Stimulated activated CD4-positive, alpha-beta T cell treated with anti-CD3 and anti-CD28 coated beads, Interleukin-1b, Interleukin-23, amount 100 ng/mL, for 48 hours (primary cell): ENCODE data around the gene ESYT1.
"Not testable (repeated sequence)": the region's sequence is repeated elsewhere in the genome, so short reads cannot be mapped to it uniquely, and the experiment has no call there.

Experiments used
- DNase-seq: peaks from one replicate; pipeline ENCODE4 v3.0.0-alpha.2; 2020

Gene ESYT1

DNA sequence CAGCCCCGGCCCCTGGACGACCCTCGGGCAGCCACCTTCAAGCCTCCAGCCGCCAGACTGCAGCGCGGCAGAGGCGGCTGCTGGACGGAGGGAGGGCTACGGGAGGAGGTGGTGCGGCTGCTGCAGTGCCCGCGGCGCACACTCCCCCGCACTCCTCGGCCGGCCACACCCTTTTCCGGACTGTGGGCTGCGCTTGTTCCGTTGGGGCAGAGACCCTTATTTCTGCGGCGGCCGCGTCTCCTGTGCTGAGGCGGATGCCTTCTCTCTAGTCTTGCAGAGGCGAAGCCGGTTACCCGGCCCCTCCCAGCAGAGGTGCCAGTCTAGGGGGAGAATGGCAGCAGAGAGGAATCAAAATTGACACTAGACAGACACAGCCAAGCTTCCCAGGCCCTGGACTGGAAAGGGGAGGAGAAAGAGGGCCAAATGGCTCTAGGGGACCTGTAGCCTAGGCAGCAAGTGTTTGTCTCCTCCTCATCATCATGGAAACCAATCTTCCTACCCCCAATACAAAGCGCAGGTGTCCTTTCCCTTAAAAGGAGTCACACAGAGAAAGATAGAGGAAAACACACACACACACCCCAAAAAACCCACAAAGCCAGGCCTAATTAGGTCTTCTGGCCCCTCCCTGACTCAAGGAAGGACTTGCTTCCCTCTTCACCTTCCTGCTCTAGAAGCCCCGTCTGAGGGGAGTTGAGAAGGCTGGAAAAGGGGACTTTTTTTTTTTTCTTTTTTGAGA, 1.3 kb downstream of the ESYT1 start:
- peak; percentile 54 for DNase-seq

DNA sequence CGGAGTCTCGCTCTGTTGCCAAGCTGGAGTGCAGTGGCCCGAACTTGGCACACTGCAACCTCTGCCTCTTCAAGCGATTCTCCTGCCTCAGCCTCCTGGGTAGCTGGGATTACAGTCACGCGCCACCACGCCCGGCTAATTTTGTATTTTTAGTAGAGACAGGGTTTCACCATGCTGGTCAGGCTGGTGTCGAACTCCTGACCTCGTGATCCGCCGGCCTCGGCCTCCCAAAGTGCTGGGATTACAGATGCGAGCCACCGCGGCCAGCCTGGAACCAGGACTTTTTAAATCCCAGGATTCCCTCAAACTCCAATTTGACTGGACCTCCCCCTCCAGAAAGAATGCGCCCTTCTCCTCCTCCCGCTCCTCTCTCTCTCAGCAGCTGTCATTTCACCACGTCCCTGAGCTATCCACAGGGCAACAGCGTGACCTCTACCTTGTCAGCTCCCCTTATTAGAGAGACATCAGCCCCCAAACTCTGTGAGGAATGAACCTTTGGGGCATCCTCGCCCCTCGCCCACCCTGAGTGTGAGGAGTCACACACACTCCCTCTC, 2.0 kb downstream of the ESYT1 start:
- no peak for DNase-seq

DNA sequence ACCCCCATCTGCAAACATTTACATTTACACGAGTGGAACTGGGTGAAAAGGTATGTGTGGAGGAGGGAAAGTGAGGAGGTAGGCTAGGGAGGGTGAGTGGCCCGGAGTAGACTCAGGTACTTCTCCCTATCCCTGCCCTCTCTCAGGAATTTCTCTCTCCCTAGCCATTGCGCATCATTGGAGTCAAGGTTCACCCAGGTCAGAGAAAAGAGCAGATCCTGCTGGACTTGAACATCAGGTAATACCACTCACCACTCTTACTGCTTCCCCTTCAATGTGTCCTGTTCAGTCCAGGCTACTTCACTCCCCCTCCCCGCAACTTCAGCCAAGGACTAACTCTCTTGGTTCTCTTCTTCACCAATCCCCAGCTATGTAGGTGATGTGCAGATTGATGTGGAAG, 2.8 kb downstream of the ESYT1 start:
- DNase-seq = no peak

DNA sequence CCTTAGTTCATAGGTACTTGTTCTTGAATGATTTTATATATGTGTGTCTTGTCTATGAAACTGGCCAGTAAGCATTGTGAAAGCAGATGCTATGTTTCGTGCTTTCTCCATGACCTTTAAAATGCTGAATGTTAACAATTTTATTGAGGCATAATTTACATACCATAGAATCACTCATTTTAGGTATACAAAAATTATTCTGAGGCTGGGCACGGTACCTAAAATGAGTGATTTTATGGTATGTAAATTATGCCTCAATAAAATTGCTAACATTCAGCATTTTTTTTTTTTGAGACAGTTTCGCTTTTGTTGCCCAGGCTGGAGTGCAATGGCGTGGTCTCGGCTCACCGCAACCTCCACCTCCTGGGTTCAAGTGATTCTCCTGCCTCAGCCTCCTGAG, 6.8 kb downstream of the ESYT1 start:
- DNase-seq = no peak

DNA sequence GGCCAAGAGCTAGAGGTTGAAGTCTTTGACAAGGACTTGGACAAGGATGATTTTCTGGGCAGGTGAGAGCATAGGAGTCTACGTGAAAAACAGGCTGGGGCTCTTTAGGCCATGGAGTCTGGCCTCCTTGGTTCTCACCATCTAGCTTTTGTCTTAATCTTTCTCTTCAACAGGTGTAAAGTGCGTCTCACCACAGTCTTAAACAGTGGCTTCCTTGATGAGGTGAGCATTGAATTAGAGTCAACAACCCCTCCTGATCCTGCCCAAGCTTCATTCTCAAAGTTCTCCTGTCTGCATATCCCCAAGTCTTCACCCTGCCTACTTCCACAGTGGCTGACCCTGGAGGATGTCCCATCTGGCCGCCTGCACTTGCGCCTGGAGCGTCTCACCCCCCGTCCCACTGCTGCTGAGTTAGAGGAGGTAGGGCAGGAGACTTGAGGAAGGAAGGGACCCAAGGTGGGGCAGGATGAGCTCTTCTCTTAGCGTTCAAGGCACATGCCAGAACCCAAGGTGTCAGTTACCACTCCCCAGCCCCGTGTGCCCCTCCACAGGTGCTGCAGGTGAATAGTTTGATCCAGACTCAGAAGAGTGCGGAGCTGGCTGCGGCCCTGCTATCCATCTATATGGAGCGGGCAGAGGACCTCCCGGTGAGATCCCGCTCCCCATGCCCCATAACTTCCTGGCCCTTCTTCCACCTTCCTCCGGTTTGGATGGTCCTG, 9.9 kb downstream of the ESYT1 start:
- DNase-seq = no peak

DNA sequence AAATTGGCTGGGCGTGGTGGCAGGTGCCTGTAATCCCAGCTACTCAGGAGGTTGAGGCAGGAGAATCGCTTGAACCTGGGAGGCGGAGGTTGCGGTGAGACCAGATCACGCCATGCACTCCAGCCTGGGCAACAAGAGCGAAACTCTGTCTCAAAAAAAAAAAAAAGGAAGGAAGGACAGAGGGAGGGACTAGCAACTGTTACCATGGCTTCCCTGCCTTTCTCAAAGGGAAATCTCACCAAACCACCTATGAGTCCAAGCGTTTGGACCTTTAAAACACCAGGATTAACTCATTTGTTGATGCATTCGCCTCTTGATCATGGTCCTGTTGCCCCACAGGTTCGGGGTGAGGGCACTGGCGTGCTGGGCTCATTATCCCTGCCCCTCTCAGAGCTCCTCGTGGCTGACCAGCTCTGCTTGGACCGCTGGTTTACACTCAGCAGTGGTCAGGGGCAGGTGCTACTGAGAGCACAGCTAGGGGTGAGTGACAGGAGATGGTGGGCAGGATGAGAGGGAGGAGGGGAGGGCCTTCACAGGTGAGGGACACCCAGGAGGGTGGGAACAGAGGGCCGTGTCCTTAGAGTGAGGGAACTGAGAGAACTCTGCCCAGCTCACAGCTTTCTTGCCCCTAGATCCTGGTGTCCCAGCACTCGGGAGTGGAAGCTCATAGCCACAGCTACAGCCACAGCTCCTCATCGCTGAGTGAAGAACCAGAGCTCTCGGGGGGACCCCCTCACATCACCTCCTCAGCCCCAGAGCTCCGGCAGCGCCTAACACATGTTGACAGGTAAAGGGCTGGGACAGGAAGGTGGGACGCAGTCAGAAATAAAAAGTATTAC, 14.1 kb downstream of the ESYT1 start:
- no peak for DNase-seq

DNA sequence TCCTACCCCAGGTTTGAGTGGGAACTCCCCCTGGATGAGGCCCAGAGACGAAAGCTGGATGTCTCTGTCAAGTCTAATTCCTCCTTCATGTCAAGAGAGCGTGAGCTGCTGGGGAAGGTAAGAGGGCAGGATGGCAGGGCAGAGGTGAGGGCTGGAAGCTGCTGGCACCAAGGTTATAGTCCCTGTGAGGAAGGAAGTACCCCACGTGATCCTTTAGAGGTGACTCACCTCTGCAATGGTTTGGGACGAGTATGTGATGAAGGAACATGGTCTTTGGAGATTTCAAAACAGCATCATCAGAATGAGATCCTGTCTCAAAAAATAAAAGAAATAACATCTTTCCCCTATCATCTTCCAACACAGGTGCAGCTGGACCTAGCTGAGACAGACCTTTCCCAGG, 15.2 kb downstream of the ESYT1 start:
- DNase-seq = no peak

DNA sequence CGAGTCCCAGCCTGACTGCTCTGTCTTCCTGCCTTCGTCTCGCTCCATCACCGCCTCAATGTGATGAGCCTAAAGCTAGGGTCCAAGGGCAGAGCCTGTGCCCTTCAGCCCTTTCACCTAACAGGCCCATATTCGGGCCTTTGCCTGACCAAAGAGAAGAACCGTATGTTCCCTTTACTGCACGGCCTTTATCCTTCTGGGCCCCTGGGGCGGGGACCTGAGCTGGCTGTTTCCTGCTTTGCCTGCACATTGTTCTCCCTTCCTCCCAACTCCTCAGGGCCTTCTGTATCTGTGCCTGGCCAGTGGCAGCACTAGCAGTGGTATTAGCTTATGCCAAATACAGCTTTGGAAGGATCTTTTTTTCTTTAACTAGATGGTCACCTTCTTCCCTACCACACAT, 15.8 kb downstream of the ESYT1 start:
- no peak for DNase-seq

DNA sequence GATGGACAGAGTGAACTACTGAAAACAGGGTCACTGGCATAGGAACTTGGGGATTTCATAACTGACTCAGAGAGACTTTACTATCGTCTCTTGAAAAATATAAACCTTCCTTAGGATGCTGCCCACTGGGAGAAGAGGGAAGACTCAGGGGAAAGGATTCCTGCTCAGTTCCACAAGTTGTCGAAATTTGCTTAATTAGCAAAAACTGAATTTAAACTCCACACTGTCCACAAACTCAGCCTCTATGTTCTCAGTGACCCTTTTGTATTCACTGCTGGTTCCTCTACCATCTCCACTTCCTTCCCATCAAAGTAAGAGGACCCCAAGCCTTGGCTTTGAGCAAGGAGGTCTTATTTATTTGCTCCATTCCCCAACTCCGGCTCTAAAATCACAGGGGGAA, 17.1 kb downstream of the ESYT1 start:
- DNase-seq = no peak

DNA sequence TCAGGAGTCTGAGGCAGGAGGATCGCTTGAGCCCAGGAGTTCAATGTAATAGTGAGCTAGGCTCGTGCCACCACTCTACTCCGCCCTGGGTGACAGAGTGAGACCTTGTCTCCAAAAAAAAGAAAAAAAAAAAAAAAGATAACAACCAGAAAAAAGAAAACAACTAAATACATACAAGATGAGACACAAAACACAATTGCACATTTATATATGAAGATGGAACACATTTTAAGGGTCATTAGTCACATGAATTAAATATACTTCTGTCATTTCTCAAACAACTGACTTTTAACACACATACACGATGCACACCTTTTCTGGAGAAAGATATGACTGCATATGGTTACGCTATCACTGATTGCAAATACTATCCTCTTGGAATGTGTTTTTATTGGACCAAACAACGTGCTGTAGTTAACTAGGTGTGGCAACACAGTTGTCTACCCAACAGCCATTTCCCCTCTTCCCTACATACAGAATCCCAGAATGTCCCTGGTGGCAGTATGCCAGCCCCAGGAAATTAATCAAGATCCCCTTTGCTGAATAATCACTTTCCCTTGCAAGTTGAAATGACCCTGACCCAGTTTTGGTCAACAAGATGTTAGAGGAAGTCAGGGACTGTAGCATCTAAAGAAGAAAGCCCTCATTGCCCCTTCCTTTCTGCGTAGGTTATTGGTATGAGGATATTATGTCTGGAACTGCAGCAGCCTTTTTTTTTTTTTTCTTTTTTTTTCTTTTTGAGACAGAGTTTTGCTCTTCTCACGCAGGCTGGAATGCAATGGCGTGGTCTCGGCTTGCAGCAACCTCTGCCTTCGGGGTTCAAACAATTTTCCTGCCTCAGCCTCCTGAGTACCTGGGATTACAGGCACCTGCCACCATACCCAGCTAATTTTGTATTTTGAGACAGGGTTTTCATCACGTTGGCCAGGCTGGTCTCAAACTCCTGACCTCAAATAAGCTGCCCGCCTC, 18.7 kb downstream of the ESYT1 start:
- no peak for DNase-seq

DNA sequence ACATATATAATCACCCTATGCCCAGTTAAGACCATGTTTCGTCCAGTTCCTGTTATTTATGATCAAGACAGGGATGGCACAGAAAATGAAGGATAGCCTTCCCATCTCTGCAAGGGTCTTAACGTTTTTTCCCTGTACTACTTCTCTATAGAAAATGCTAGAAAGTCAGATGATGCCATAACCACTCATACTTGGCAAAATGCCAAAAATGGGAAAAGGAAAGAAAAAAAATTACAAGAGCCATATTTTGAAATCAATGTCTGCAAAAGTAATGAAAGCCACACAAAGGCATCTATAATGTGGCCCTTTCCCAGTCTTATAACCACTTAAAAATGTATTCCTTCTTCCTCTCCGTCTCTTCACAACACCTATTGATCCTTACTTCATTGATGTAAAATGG, 22.5 kb downstream of the ESYT1 start:
- DNase-seq = no peak

DNA sequence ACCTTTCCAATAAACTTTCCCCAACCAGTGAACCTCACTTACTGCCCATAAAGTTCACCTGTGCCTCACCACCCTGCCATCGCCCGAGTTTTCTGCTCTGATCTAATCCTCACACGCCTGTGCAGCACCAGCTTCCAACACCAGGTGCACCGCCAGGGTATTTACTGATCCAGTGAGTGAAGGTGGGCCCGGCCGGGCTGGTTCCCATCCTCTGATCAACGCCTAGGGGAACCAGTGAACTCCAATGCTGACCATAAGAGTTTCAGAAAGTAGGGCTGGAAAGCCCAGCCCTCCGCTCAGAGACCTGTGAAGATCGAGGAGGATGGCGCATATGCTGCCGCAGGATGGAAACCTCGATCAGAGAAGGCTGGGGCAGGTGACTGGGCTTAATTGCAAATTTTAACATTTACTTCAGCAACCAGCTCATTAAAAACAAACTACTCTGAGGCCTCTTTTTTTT, 23.6 kb downstream of the ESYT1 start:
- DNase-seq = peak; percentile 79

DNA sequence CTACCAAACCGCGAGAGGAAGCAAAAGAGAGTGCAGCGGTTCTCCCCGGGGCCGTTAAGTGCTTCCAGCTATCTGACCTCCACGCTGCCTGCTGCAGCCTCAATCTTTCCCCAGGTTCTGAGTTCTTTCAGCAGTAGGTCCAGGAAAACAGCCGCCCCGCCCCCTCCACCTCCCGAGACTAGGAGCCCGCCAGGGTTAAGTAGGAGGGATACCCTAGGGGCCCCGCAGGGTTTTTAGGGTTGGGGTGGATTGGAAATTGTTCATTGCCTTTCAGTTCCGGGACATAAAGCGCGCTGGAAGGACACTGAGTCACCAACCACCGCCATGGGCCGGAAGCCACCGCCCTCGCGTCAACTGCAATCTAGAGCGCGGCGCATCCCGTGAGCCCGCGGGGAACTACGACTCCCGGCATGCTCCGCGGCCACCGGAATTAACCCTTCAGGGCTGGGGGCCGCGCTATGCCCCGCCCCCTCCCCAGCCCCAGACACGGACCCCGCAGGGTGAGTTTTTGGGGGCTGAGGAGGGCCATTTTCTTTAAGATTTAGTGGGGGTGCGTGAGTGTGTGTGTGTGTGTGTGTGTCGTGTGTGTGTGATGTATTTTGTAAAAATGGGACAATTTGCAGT, 24.2 kb downstream of the ESYT1 start, which contains the start of gene MYL6B:
MYL6B (plus strand) TSS at position 456 of the 624 bp plus-strand sequence. CDS start 1,332 bp downstream, outside the sequence.
- peak; percentile 96 for DNase-seq

DNA sequence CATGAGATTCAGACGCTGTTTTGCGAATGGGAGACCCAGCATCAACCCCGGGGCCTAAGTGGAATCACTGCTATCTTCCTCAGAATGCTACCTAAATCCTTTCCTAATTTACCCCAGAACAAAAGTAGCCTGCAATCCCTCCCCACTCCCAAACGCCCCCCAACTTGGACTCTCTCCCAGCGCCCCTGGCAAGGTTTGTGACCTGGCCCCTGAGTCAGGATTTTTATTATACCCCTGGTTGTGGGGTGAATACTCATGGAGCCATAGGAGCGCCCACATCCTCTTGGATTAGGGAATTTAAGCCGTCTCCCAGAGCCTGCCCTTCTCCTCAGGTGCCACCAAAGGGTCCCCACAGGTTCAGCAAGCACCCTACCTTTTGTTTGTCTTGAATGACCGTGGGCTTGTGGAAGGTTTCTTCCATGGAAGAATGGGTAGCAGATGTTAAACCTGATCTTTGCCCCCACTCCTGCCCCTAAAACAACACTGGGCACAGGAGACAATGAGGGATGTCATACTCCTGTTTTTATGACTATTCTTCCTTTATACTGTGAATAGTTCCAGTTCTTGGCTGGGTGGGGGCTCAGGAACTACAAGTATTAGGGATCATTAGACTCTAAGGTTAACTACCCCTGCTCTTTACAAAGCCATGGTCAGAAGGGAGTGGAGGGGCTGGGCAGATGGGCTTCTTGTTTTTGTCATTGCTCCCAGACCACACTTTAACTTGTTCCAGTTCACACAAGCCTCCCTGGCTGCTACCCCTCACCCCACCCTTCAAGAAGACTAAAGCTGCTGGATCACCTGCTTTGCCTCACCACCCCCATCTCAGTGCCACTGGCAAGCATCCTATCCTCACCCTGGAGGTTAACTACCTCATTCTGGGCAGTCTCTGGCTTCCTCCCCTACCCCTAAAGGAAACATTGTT, 24.9 kb downstream of the ESYT1 start:
- no peak for DNase-seq

DNA sequence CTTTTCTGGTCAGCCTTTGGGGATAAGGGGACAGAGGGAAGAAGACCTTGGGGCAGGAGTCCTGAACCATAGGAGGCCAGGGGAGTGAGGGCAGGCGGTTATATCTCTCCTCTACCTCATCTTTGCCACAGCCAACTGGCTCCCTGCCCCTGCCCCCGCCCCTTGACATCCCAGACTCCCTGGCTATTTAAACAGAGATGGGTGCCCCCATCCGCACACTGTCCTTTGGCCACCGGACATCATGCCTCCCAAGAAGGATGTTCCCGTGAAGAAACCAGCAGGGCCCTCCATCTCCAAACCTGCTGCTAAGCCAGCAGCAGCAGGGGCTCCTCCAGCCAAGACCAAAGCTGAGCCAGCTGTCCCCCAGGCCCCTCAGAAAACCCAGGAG, 25.6 kb downstream of the ESYT1 start:
- no peak for DNase-seq

DNA sequence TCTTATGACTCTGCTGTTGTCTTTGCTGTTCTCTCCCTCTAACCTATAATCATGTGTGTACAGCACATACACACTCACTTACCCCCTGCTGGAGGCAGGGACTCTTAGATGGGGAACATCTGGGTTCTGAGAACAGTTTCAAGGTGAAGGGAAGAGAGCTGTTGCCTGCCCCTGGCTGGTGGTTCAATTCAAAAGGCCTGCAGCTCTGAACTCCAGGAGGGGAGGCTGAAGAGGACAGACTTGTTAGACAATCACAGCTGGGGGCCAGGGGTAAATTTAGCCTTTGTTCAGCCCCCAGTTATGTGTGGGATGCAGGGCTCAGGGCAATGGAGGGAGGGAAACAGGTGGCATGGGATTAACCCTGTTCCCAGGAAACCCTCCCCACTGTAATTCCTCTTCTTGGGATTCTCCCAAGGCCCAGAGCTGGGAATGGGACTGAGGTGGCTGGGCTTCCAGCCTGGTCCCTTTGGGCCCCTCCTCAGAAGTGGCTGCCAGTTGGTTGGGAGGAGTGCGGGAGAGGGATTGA, 26.2 kb downstream of the ESYT1 start:
- no peak for DNase-seq

DNA sequence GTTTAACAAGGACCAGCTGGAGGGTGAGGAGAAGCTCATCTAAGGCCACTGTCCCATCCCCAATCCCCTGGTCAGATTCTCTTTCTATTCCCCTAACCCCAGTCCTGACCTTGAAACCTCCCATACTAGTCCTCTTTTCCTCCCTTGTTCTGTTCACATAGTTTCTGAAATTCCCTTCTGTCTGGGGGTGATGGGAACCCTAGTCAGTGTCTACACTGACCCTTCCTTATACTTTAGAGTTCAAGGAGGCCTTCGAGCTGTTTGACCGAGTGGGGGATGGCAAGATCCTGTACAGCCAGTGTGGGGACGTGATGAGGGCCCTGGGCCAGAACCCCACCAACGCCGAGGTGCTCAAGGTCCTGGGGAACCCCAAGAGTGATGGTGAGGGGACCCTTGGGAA, 26.8 kb downstream of the ESYT1 start:
- DNase-seq = no peak

DNA sequence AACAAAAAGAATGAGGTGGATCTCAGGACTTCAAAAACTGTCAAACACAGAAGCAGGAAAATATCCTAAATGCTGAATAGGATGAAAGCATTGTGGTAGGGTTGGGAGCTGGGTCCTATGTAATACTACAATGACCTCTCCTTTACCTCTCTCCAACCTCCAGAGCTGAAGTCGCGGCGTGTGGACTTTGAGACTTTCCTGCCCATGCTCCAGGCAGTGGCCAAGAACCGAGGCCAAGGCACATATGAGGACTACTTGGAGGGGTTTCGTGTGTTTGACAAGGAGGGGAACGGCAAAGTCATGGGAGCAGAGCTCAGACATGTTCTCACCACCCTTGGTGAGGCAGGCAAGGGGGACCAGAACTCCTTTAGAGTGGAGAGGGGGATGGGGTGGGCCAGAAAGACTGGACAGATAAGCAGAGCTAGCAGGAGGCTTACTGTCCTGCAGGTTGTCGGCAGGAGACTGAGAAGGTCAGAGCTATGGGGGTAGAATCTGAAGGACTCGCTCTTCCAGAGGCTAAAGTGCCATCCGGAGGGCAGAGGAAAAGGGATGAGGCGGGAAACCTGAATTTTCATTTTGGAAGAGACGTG, 27.3 kb downstream of the ESYT1 start:
- DNase-seq = no peak

DNA sequence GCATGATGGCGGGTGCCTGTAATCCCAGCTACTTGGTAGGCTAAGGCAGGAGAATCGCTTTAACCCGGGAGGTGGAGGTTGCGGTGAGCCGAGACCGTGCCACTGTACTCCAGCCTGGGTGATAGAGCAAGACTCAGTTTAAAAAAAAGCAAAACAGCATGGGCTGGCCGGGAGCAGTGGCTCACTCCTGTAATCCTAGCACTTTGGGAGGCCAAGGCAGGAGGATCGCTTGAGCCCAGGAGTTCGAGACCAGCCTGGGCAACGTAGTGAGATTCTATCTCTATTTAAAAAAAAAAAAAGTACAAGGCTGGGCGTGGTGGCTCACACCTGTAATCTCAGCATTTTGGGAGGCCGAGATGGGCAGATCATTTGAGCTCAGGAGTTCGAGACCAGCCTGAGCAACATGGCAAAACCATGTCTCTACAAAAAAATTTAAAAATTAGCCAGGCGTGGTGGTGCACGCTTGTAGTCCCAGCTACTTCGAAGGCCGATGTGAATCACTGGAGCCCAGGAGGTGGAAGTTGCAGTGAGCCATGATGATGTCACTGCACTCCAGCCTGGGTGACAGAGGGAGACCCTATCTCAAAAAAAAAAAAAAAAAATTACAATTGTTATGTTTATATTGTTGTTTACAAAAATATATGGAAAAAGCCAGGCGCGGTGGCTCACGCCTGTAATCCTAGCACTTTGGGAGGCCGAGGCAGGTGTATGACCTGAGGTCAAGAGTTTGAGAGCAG, 28.6 kb downstream of the ESYT1 start:
- not testable (repeated sequence) for DNase-seq
